COLO829 (cell line): Measurements from ENCODE around the gene WDPCP.
A peak's percentile ranks its signal among the peaks of the same experiment; 100 is the strongest.
"Not testable (repeated sequence)": the region's sequence is repeated elsewhere in the genome, so short reads cannot be mapped to it uniquely, and the experiment has no call there.

Experiments used
- DNase-seq: peaks from one replicate; pipeline ENCODE4 v3.0.0; 2012; ENCODE audit warnings: low spot score

The WDPCP gene

GRCh38 chr2:63101954-63102353, 486.3 kb downstream of the WDPCP start:
- DNase-seq: no peak

- DNase-seq: no peak
These were observed 489.2 kb downstream of the WDPCP start for GRCh38 chr2:63099032-63099431.

- DNase-seq: no peak
These were observed 491.8 kb downstream of the WDPCP start for GRCh38 chr2:63096491-63096890.

DNA sequence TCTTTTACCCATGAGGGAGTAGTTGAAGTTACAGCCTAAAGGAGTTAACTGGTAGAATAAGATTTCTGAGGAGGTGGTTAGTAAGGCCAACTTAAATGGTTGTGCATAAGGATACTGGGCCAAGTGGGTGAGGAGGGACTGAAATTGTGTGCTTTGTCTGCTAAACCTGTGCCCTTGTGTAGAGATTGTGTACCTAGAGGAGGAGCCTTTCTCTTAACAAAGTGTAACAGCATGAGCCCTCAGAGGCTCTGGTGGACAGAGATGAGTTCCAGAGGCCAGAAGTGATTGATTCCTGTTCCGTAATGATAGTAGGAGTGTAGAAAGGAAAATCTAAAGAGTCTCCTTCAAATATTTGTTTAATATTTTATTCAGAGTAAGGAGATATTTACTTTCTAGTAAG, 494.8 kb downstream of the WDPCP start:
- no peak for DNase-seq

DNA sequence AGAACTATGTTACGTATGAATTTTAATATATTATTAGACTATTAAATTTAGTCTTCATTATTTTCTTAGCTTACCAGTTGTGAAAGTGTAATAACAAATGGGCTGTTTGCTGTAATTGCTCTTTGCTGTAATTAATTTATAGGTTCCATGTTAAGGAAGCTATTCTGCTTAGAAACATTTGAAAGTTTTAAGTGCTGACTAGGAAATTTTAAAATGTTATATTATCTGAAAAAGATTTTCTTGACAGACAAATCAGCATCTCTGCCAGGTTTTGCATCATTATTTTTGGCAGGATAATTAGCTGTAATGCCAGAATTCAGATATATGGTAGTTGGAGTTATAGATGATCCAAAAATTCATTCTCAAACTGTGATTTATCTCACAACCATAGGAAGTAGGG, 495.4 kb downstream of the WDPCP start:
- DNase-seq: no peak

GRCh38 chr2:63092401-63092800, 495.9 kb downstream of the WDPCP start:
- no peak for DNase-seq

GRCh38 chr2:63086687-63087086, 501.6 kb downstream of the WDPCP start:
- no peak for DNase-seq

- peak; percentile 22 for DNase-seq
These were observed 506.9 kb downstream of the WDPCP start for GRCh38 chr2:63081404-63081803.

GRCh38 chr2:63078852-63079606, 509.2 kb downstream of the WDPCP start:
- peak; percentile 4 for DNase-seq

DNA sequence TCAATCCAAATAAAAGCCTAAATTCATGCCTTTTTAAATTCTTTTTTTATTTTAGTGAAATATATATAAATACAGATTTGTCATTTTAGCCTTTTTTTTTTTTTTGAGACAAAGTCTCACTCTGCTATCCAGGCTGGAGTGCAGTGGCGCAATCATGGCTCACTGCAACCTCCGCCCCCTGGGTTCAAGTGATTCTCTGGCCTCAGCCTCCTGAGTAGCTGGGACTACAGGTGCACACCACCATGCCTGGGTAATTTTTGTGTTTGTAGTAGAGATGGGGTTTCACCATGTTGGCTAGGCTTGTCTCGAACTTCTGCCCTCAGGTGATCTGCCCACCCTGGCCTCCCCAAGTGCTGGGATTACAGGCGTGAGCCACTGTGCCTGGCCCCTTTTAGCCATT, 513.9 kb downstream of the WDPCP start:
- not testable (repeated sequence) for DNase-seq

DNA sequence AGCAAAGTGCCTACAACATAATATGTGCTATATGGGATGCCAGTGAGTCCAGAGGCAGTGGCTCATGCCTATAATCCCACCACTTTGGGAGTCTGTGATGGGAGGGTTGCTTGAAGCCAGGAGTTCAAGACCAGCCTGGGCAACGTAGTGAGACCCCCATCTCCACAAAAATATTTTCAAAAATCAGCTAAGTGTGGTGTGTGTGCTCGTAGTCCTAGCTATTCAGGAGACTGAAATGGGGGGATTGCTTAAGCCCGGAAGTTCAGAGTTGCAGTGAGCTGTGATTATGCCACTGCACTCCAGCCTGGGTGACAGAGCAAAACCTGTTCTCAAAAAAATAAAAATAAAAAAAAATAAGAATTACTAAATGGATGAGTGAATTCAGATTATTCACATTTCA, 514.3 kb downstream of the WDPCP start:
- DNase-seq: no peak

- DNase-seq: no peak
These were observed 516.6 kb downstream of the WDPCP start for GRCh38 chr2:63071664-63072063.
